ENCODE results near the gene CHAF1A.

The CHAF1A gene

GRCh38 chr19:4385291-4386040 is 17.0 kb upstream of the CHAF1A start:
- no peak for DNase-seq

GRCh38 chr19:4386041-4386782 is 16.2 kb upstream of the CHAF1A start:
- no peak for DNase-seq

- no peak for DNase-seq
Measured at GRCh38 chr19:4388337-4389063, 13.9 kb upstream of the CHAF1A start.

GRCh38 chr19:4389064-4389375 is 13.4 kb upstream of the CHAF1A start:
- DNase-seq = no peak

DNA sequence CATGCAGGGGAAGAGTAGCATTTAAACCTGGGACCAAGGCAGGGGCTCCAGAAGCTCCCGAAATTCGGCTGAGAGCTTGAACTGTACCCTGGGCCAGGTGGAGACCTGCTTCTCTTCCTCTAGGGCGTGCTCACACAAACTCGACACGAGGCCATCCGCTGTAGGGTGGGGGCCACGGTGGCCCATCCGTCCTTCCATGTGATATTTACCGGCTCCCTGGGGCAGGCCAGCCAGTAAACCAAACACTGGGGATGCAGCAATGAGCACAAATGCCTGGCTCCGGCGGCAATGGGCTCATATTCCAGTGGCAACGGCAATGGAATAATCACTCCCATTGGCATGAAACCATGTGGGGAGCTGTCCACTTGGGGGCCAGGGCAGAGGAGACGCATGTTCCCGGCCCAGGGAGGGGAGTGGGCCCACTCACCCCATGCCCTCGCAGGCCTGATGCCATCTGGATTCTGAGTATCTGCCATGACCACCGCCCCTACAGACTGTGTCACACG is 12.9 kb upstream of the CHAF1A start:
- no peak for DNase-seq

DNA sequence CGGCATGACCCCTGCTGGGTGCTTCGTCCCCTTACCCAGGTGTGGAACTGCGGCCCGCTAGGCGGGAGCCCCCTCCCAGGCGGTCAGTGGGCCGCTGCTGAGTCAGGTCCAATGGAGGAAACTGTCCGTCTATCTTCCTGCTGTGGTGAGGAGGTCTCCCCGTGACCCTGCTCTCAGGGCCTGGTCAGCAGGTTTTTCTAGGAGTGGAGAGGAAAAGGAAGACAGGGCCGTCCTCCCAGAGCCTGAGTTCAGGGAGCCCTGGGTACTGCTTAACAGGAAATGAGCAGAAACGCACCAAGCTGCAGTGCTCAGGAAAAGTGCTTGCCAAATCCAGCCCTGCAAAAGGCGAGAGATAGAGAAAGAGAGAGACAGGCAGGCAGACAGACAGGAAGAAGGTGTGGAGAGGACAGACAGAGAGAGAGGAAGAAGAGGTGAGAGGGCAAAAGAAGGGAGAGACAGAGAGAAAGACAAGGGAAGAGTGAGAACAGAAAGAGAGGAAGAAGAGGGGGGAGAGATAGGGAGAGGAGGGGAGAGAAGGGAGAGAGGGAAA is 12.3 kb upstream of the CHAF1A start:
- no peak for DNase-seq

DNA sequence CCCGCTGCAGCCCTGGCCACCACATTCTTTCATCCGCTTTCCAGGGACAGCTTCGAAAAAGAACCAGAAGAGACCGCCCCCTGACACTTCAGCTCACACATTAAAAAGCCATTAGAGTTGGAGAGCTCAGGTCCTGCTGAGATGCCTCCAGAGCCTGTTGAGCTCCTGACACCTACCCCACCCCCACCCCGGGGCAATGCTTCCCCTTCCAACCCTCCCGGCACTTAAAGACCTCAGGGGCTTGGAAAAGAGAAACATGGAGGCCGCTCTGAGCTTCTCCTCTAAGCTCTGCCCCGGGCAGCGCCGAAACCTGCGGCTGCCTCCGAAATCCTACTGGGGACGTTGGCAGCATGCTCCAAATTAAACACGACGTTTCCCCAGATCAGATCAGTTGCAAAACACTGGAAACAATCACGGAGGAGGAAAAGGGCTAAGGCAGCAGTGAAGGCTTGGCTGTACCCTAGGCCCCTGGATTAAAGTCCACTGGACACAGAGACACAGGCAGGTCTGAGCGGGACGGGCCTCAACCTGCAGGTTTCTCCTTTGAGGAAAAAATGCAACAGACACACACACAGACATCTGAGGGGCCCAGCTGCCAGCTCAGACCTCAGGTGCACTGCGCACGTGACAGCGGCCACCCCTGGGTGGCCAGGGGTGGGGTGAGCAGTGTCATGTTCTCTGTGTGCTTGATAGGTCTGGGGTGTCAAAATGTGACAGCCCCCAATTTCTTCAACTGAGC is 11.7 kb upstream of the CHAF1A start:
- no peak for DNase-seq

- no peak for DNase-seq
Measured at GRCh38 chr19:4391306-4391693, 11.1 kb upstream of the CHAF1A start.

DNA sequence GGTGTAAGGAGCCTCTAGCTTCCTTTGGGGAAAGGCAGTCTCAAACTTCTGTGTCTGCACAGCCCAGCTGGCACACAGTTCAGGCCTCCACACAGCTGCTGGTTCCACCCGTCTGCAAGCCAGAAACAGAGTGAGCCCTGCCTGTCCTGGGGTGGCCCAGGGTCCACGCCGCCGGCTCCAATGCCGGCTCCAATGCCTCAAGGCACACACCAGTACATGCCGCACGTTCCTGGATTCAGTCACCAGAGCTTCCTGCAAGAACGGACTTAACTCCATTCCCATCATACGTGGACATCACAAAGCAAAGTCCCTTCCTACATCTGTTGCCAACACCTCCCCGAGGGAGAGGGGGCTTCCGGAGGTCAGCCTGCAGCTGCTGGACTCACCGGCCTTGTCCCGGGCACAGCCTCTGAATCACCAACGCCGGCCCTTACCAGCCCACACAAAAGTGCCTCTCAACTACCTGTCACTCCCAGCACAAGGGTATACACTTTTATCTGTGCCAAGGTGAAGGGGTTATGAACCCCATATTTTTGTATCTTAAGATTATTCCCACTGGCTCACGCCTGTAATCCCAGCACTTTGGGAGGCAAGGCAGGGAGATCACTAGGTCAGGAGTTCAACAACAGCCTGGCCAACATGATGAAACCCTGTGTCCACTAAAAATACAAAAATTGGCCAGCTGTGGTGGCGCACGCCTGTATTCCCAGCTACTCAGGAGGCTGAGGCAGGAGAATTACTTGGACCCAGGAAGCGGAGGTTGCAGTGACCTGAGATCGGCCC is 10.5 kb upstream of the CHAF1A start:
- no peak for DNase-seq

DNA sequence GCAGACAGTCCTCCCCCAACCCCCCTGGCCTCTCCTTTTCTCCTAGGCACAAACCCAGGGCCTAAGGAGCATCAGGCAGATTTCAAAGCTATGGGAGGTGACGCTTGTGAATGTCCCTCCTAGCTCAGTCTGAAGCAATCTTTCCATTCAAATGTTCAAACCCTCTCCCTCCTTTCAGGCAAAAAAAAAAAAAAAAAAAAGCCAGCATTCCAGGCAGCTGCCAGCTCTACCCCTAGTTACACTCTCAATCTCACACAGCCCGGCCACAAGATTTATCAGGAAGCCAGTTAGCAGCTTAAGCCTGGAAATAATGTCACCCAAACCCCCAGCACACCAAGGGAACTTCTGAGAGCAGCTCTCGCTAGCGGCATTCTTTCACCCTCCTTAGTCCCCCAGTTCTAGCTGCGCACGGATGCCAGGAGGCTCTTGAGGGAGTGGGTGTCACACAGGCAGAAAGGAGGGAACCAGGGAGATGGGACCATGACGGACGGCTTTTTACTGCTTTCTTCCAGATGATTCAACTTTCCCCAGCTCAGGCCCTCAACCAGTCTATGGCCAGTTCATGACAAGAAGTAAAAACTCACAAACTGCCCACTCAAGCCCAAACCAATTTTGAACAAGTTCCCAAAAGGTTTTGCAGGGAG is 8.4 kb upstream of the CHAF1A start:
- no peak for DNase-seq

DNA sequence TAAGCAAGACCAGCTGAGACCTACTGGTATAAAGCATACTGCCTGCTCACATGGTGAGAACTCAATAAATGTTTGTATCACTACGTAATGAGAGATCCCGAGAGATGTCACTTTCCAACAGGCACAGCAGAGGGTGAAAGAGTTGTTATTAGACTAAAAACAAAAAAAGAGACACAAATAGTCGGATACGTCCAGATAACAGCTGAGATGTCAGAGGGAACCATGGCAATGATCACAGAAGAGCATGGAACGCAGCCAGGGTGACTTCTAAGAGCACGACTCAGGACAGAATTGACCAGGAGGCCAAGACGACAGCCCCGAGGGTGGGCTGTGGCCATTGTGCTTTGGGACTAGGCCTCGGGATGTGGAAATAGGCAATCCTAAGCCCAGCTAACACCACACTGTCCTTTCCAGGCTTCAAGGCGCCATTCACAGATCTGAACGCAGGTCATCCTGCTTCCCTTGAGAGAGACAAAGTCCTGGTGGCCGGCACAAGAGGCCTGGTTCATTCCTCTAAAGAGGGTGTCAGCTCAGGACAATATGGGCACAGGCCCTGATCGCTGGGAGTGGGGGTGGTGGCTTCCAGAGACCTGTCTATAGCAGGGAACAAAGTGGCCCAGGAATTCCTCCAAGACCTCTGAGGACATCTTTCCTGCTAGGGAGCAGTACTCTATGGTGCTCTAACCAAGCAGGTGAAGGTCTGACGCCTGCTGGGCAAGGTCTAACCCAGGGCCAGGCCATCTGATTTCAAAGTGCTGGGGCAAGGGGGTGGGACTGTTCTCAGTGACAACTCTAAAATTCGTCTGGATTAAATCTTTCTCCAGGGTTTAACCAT is 5.3 kb upstream of the CHAF1A start:
- no peak for DNase-seq

DNA sequence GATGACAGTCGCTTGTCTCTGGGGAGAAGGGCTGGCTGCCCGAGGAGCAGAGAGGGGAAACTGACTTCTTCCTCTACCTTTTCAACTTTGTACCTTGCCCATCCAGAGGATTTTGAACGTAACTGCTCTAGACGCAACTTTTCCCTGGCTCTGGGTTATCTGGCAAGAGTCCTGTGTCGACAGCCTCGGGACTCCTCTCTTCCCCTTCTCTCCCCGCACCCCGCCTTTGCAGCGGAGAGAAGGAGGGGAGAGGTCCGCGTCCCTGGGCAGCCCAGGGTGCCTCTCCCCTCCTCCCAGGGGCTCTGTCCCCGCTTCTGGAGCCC is 2.7 kb upstream of the CHAF1A start:
- DNase-seq = no peak

DNA sequence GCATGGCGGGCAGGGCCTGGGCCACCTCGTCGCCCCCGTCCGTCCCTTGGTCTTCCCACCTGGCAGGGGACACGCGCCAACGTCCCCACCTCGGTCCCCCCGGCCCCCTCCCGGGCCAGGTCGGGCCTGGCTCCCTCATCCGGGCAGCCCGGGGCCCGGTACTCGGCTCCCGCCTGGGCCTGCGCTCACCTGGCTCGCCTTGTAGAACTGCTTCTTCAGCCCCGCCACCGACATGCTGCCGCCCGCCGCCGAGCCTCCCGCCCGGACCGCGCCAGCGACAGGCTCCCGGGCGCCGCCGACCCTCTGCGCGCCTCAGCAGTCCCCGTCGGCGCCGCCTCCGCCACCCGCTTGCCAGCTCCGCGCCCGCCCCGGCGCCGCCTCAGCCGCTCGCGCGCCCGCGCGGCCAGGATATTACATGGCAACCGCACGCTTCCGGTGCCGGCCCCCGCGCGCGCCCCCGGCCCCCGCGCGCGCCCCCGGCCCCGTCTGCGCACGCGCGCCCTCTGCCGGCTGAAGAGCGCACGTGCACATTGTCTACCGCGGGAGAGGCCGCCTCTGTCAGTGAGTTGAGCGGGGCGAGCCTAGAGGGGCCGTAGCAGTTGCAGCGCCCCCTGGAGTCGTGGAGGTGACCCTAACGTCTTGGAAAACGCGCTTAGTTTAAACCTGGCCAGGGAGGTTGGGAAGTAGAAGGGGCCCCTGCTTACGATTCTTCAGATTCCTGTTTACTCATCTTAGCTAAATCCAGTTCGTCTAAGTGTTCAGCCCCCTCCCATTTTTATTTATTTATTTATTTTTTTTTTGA is 2.1 kb upstream of the CHAF1A start, which contains the start of gene SH3GL1:
TSS of gene SH3GL1 (minus strand) at position 413 of the 802 bp plus-strand sequence. CDS start at position 234, 179 bp downstream.
- peak; percentile 89 for DNase-seq

DNA sequence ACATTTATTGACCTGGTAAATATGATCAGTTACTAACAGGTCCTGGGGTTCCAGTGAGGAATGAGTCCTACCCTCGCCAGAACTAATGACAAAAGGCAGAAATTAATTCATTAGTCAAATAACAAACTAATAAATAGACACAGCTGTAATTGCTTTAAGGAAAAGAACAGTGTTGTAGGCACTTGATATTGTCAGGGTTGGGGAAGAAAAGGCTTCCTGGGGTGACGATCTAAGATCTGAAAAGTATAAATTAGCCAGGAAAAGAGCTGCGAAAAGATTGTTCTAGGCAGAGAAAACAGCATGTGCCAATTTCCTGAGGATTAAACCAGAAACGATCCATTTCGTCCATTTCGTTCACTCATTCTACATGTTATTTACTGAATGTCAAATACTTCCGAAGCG is 670 bp upstream of the CHAF1A start:
- DNase-seq = no peak

DNA sequence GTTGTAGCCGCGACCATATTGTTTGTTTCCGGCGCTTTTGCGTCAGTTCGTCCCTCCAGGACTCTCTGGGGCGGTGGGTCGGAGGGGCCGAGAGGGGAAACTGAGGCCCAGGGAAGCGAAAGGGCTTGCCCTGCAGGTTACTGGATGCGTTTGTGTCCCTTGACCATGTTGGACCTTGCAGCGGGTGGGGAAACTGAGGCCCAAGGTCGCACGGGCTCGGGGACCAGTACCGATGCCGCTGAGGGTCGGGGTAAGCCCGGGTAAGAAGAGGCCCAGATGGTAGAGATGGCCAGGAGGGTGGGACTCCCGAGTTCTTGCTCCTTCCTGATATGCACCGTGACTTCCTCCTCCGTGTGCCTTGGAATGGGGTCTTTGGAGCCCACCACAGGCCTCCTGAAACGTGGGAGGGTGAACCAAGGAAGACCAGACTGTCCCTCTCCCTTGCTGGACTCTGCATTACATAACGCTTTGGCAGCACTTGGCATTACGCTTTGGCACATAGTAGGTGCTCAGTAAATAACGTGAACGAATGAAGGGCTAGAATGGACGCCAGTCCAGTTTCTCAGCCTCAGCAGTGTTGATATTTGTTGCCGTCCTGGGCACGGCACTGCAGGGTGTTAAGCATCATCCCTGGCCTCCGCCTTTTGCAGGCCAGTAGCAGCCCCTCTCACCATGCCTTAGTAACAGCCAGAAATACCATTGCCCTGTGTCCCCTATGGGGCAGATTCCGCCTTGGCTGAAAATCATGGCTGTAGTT is 743 bp downstream of the CHAF1A start:
- no peak for DNase-seq

DNA sequence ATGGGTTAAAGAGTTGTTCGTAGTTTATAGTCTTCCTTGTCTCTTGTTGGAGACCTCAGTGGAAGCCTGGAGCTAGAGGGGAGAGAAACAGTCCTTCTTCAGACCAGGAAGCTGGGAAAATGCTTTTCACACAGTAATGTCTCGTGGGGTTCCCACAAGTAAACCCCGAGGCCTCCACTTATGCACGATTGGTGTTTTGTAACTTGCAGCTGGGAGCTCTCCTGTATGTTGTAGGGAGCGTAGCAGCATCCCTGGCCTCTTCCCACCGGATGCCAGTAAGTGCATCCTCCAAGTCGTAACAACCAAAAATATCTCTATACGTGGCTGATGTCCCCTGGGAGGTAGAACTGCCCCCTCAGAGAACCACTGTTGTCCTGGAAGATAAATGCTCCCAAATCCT is 3.5 kb downstream of the CHAF1A start:
- DNase-seq = no peak

GRCh38 chr19:4406626-4407025 is 4.2 kb downstream of the CHAF1A start:
- DNase-seq = no peak

- DNase-seq = no peak
Measured at GRCh38 chr19:4409123-4409933, 6.9 kb downstream of the CHAF1A start.

All from MV-4-11 (cell line).